ENCODE data around the gene PLCH2. TPM values are rescaled to one million over a fixed set of nuclear protein-coding genes. Genes with fewer than 3 reads are reported as not detected.

The PLCH2 gene
- total RNA-seq, 2 donors from 2014 or later, result 2.0 to 3.8 TPM

- Histone ChIP-seq H3K27ac (no peak overlapping the region), H3K9ac (ENCODE audit: low read depth in 2 of 2, low read length in 2 of 2) (no peak overlapping the region), H3K4me1 (peaks cover 15% of the 10 kb centered on the region), H3K9me3 (no peaks in the 10 kb centered on the region), H3K27me3 (peaks cover 15% of the 10 kb centered on the region), H3K36me3 (no peaks in the 10 kb centered on the region), H3K4me3 (no peak overlapping the region)
- no peak for DNase-seq
- TF ChIP-seq CTCF (IDR thresholded peaks at IDR 0.05), result no peak
- intact Hi-C loops (cut with DNase I), result no loop called here
These were observed 67.5 kb downstream of the PLCH2 start for GRCh38 chr1:2543543-2544092.

GRCh38 chr1:2544093-2544874, 68.2 kb downstream of the PLCH2 start:
- DNase-seq, result no peak
- intact Hi-C loops (cut with DNase I), result no loop called here
- Histone ChIP-seq H3K4me3 (no peak overlapping the region), H3K27ac (no peak overlapping the region), H3K27me3 (peaks cover 15% of the 10 kb centered on the region), H3K4me1 (peaks cover 20% of the 10 kb centered on the region), H3K9ac (ENCODE audit: low read depth in 2 of 2, low read length in 2 of 2) (no peak overlapping the region), H3K36me3 (no peaks in the 10 kb centered on the region), H3K9me3 (no peaks in the 10 kb centered on the region)
- no peak for TF ChIP-seq CTCF (IDR thresholded peaks at IDR 0.05)

- intact Hi-C loops (cut with DNase I), result loop anchor here (5.0 kb wide), 1 partner anchor 133 kb away; the partner anchor contains the start of gene PEX10
- no peaks in the 10 kb centered on the region for H3K36me3 ChIP-seq
- H3K9ac ChIP-seq (ENCODE audit: low read depth in 2 of 2, low read length in 2 of 2), result peak overlapping the region in 1 of 2 donors; percentile 40
- H3K4me1 ChIP-seq, result peaks cover 22% of the 10 kb centered on the region
- H3K4me3 ChIP-seq, result no peak overlapping the region
- no peaks in the 10 kb centered on the region for H3K9me3 ChIP-seq
- H3K27ac ChIP-seq, result peak overlapping the region; percentile 60
- no peak for DNase-seq
- H3K27me3 ChIP-seq, result peaks cover 11% of the 10 kb centered on the region
- no peak for TF ChIP-seq CTCF (IDR thresholded peaks at IDR 0.05)
These were observed 69.0 kb downstream of the PLCH2 start for GRCh38 chr1:2544875-2545640.

GRCh38 chr1:2545754-2546514, 69.8 kb downstream of the PLCH2 start:
- H3K4me3 ChIP-seq, result peak overlapping the region; percentile 55
- intact Hi-C loops (cut with DNase I), result loop anchor here (5.0 kb wide), 1 partner anchor 134 kb away; the partner anchor contains the start of gene PEX10
- H3K9me3 ChIP-seq, result no peaks in the 10 kb centered on the region
- TF ChIP-seq CTCF (IDR thresholded peaks at IDR 0.05), result no peak
- peaks cover 20% of the 10 kb centered on the region for H3K4me1 ChIP-seq
- H3K27me3 ChIP-seq, result peaks cover 3% of the 10 kb centered on the region
- peak overlapping the region; percentile 100 for H3K27ac ChIP-seq
- DNase-seq, result peak; percentile 93
- H3K9ac ChIP-seq (ENCODE audit: low read depth in 2 of 2, low read length in 2 of 2), result peak overlapping the region; percentile 80 to 89
- H3K36me3 ChIP-seq, result no peaks in the 10 kb centered on the region
